Natural killer cell (primary cell): ENCODE measurements around the gene IFT22. TPM values are rescaled to one million over a fixed set of nuclear protein-coding genes. Genes with fewer than 3 reads are reported as not detected.

Experiments used
- ATAC-seq, 3 donors: fragments of 150-1000 bp in 2 of 3; fragments of 200-7000 bp in 1 of 3; cut with Tn5 transposase; 1 replicate in 1 of 3; 2 replicates in 2 of 3; pipeline ENCODE4 v1.10.0; 2021; ENCODE audit warnings: mild to moderate bottlenecking in 2 of 3, moderate library complexity in 2 of 3
- DNase-seq, 2 donors: peaks; one replicate each; pipeline versions ENCODE4 v3.0.0 to v3.0.0-alpha.2; 2013 to 2021; ENCODE audit warnings: mixed read lengths in 1 of 2
- H3K27ac ChIP-seq: one replicate; pipeline ENCODE4 v1.5.1; 2013; ENCODE audit warnings: mild to moderate bottlenecking, low read length
- H3K27me3 ChIP-seq: one replicate; pipeline ENCODE4 v1.6.1; 2013; ENCODE audit warnings: low read length; ENCODE audit not compliant: control insufficient read depth, insufficient read depth
- H3K36me3 ChIP-seq: one replicate; pipeline ENCODE4 v1.6.1; 2013; ENCODE audit warnings: low read length; ENCODE audit not compliant: control insufficient read depth, insufficient read depth
- H3K4me1 ChIP-seq: one replicate; pipeline ENCODE4 v1.6.1; 2013; ENCODE audit warnings: low read length; ENCODE audit not compliant: control insufficient read depth, insufficient read depth
- H3K4me3 ChIP-seq: one replicate; pipeline ENCODE4 v1.5.1; 2013; ENCODE audit warnings: low read length
- H3K9me3 ChIP-seq: one replicate; pipeline ENCODE4 v1.6.1; 2013; ENCODE audit warnings: low read length; ENCODE audit not compliant: control insufficient read depth, insufficient read depth
- H3K27ac Mint-ChIP-seq, 2 donors: one replicate each; pipeline ENCODE4 v1.8.0; 2022; ENCODE audit warnings: mild to moderate bottlenecking in 2 of 2, mixed read lengths in 2 of 2, moderate library complexity in 1 of 2
- H3K27me3 Mint-ChIP-seq, 2 donors: one replicate each; pipeline ENCODE4 v1.8.0; 2022; ENCODE audit warnings: low read depth in 2 of 2, mixed read lengths in 2 of 2
- H3K36me3 Mint-ChIP-seq: one replicate; pipeline ENCODE4 v1.8.0; 2022; ENCODE audit warnings: mixed read lengths
- H3K4me1 Mint-ChIP-seq, 2 donors: one replicate each; pipeline ENCODE4 v1.8.0; 2022; ENCODE audit warnings: mixed read lengths in 2 of 2
- H3K4me3 Mint-ChIP-seq: one replicate; pipeline ENCODE4 v1.8.0; 2022; ENCODE audit warnings: mild to moderate bottlenecking, moderate library complexity, mixed read lengths
- H3K9me3 Mint-ChIP-seq, 2 donors: one replicate each; pipeline ENCODE4 v1.8.0; 2022; ENCODE audit warnings: mixed read lengths in 2 of 2
- CTCF ChIP-seq: fragments of 200-600 bp; IDR thresholded peaks from one replicate; pipeline ENCODE4 v1.8.0; 2022; ENCODE audit warnings: antibody characterized with exemption
- WGBS: methylation state at CpG from one replicate; pipeline ENCODE4 v1.1.7; 2013; ENCODE audit warnings: missing lambda C conversion rate; ENCODE audit not compliant: insufficient coverage; 5-methylcytosine and 5-hydroxymethylcytosine counted together
- intact Hi-C: fragments of 100-400 bp; cut with micrococcal nuclease; formaldehyde crosslinking; loops from one replicate; pipeline ENCODE4 v1.14.2; 2022
- total RNA-seq, 4 donors: library from RNA; stranded (reverse); fragments of 120-200 nt in 1 of 4; gene quantifications; one replicate each; pipeline versions ENCODE4 v1.2.3 to v1.2.4, GENCODE V29; 2013 to 2022

The IFT22 gene
- total RNA-seq, 3 donors from 2014 or later (not counting 1 experiment from before 2014, with no cell fraction given) = 2.9 to 3.8 (median 3.7) TPM

GRCh38 chr7:101342892-101343291 is 21.3 kb upstream of the IFT22 start:
- no peak overlapping the region for H3K27ac ChIP-seq
- Mint-ChIP-seq H3K9me3 (no peaks in the 10 kb centered on the region), H3K27me3 (peaks cover 0 to 2% of the 10 kb centered on the region in 2 donors), H3K4me1 (no peaks in the 10 kb centered on the region), H3K4me3 (no peak overlapping the region), H3K27ac (no peak overlapping the region), H3K36me3 (no peaks in the 10 kb centered on the region)
- 92% methylated on average over 7 of the region's 7 CpGs for whole genome bisulfite sequencing
- TF ChIP-seq CTCF = no peak
- intact Hi-C loops = no loop called here
- no peaks in the 10 kb centered on the region for H3K9me3 ChIP-seq
- DNase-seq (no peak), ATAC-seq (no peak)
- no peaks in the 10 kb centered on the region for H3K36me3 ChIP-seq
- H3K4me1 ChIP-seq = no peaks in the 10 kb centered on the region
- H3K27me3 ChIP-seq = no peaks in the 10 kb centered on the region
- H3K4me3 ChIP-seq = no peak overlapping the region

GRCh38 chr7:101340379-101340778 is 18.8 kb upstream of the IFT22 start:
- H3K4me3 Mint-ChIP-seq = no peak overlapping the region
- WGBS = 92% methylated on average over 14 of the region's 14 CpGs
- no peak overlapping the region for H3K27ac Mint-ChIP-seq
- ATAC-seq = no peak
- no peaks in the 10 kb centered on the region for H3K9me3 Mint-ChIP-seq
- Histone ChIP-seq H3K36me3 (no peaks in the 10 kb centered on the region), H3K4me3 (no peak overlapping the region), H3K27me3 (no peaks in the 10 kb centered on the region), H3K9me3 (no peaks in the 10 kb centered on the region), H3K4me1 (no peaks in the 10 kb centered on the region), H3K27ac (no peak overlapping the region)
- H3K4me1 Mint-ChIP-seq = no peaks in the 10 kb centered on the region
- no peaks in the 10 kb centered on the region for H3K36me3 Mint-ChIP-seq
- no peak for DNase-seq
- intact Hi-C loops = no loop called here
- peaks cover 0 to 2% of the 10 kb centered on the region in 2 donors for H3K27me3 Mint-ChIP-seq
- no peak for TF ChIP-seq CTCF

- intact Hi-C loops = no loop called here
- Histone ChIP-seq H3K9me3 (no peaks in the 10 kb centered on the region), H3K27ac (no peak overlapping the region), H3K36me3 (no peaks in the 10 kb centered on the region), H3K27me3 (no peaks in the 10 kb centered on the region), H3K4me1 (no peaks in the 10 kb centered on the region), H3K4me3 (no peak overlapping the region)
- no peak for TF ChIP-seq CTCF
- Mint-ChIP-seq H3K27ac (no peak overlapping the region), H3K27me3 (no peaks in the 10 kb centered on the region), H3K4me3 (no peak overlapping the region), H3K4me1 (no peaks in the 10 kb centered on the region), H3K36me3 (no peaks in the 10 kb centered on the region), H3K9me3 (no peaks in the 10 kb centered on the region)
- no peak for ATAC-seq
- DNase-seq = no peak
- 59% methylated on average over 5 of the region's 5 CpGs for WGBS
Observed at GRCh38 chr7:101333912-101334311, 12.3 kb upstream of the IFT22 start.

- no peak for DNase-seq
- Histone ChIP-seq H3K9me3 (no peaks in the 10 kb centered on the region), H3K27ac (no peak overlapping the region), H3K27me3 (no peaks in the 10 kb centered on the region), H3K4me1 (no peaks in the 10 kb centered on the region), H3K4me3 (no peak overlapping the region), H3K36me3 (no peaks in the 10 kb centered on the region)
- ATAC-seq = no peak
- intact Hi-C loops = no loop called here
- no peak for TF ChIP-seq CTCF
- Mint-ChIP-seq H3K27me3 (no peaks in the 10 kb centered on the region), H3K4me3 (no peak overlapping the region), H3K9me3 (no peaks in the 10 kb centered on the region), H3K4me1 (no peaks in the 10 kb centered on the region), H3K36me3 (no peaks in the 10 kb centered on the region), H3K27ac (no peak overlapping the region)
- WGBS = 94% methylated on average over 8 of the region's 8 CpGs
Observed at GRCh38 chr7:101332026-101332425, 10.4 kb upstream of the IFT22 start.
